Neural progenitor cell (in vitro differentiated cells): Measurements from ENCODE around the gene MOSMO.
A peak's percentile ranks its signal among the peaks of the same experiment; 100 is the strongest.

Source experiments
- EZH2 ChIP-seq: fragments of 200-600 bp; sonication (generic); IDR thresholded peaks from 2 replicates; pipeline ENCODE4 v1.6.1; 2017; ENCODE audit warnings: antibody characterized with exemption, mild to moderate bottlenecking, moderate library complexity
- EZH2phosphoT487 ChIP-seq: fragments of 200-600 bp; sonication (generic); IDR thresholded peaks from 2 replicates; pipeline ENCODE4 v1.6.1; 2017; ENCODE audit warnings: antibody characterized with exemption
- TF ChIP-seq, protein P1 (sequence below): fragments of 200-600 bp; sonication (generic); IDR thresholded peaks from 2 replicates; pipeline ENCODE4 v1.5.1; 2017; ENCODE audit warnings: antibody characterized with exemption, mild to moderate bottlenecking

DNA sequence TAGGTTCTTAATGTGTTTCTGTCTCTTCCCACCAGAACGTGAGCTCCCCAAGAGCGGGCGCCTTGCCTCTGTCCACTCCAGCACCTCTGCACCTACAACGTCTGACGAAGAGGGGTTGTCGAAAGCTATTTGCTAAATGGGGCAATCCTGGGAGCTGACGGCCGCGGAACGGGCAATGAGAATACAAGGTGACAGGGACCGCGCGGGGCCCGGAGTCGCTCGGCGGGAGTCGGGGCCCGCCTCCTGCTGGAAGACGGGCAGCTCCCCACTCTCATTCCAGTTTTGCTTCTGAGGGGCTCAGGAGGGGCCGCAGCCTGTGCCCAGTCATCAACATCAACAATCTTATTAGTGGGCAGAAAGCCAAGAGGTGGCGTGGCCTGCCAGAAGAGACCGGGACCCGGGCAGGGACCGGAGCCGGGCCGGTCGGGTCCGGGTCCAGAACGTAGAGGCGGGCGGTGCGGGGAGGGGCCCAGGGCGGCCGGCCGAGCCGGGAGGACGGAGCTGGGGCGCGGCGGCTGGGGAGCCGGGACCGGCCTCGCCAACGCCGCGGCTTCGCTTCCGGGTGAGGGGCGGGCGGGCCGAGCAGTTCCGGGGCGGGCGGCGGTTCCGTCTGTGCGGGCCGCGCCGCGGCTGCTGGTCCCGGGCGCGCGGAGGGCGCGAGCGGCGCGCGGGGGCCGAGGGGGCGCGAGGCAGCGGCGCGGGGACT is at the start of gene MOSMO:
- TF ChIP-seq, protein P1, sequence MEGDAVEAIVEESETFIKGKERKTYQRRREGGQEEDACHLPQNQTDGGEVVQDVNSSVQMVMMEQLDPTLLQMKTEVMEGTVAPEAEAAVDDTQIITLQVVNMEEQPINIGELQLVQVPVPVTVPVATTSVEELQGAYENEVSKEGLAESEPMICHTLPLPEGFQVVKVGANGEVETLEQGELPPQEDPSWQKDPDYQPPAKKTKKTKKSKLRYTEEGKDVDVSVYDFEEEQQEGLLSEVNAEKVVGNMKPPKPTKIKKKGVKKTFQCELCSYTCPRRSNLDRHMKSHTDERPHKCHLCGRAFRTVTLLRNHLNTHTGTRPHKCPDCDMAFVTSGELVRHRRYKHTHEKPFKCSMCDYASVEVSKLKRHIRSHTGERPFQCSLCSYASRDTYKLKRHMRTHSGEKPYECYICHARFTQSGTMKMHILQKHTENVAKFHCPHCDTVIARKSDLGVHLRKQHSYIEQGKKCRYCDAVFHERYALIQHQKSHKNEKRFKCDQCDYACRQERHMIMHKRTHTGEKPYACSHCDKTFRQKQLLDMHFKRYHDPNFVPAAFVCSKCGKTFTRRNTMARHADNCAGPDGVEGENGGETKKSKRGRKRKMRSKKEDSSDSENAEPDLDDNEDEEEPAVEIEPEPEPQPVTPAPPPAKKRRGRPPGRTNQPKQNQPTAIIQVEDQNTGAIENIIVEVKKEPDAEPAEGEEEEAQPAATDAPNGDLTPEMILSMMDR, result peak; percentile 26
- TF ChIP-seq EZH2 (peak; percentile 59), EZH2phosphoT487 (no peak)
